GM15510 (cell line): Measurements from ENCODE around the gene PPP1R3A.

ENCODE experiments used
- POLR2A ChIP-seq: IDR thresholded peaks from 3 replicates; pipeline ENCODE4 v1.6.1; 2011; ENCODE audit warnings: borderline replicate concordance; ENCODE audit not compliant: insufficient read length; ENCODE audit errors: extremely low read depth

PPP1R3A gene

DNA sequence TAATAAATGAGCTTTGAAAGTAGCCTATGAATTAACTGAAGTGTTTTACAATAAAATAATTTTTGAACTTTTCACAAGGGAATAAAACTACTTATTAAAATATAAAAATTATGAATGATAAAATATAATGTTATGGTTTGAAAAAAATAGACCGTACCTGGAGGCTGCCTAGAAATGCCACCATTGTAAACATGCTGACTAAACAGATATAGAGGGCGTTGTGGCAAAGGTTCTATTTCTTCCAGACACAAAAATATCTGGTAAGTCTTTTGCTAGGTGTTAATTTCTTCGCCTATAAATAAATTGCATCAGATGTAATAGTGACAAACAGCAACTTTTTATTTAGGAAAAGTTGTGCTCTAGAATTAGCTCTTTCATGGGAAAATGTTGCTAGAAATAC, 11.2 kb downstream of the PPP1R3A start:
- TF ChIP-seq POLR2A, result no peak

DNA sequence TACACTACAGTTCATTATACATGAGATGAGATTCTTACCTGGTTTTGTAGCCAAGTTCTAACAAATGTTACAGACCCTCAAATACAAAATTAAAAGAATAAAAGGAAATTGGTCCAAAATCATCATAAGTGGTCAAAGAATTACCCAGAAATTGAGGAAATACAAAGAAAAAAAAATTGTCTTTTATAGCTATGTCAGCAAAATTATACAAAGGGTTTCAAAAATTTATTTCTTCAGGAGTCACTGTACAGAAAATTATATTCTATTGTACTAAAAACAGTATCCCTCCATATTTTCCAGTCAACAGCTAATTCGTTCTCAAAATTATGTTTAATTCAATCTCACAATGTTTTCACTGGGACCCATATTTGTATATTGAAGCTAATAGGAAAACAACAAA, 14.3 kb downstream of the PPP1R3A start:
- no peak for TF ChIP-seq POLR2A

DNA sequence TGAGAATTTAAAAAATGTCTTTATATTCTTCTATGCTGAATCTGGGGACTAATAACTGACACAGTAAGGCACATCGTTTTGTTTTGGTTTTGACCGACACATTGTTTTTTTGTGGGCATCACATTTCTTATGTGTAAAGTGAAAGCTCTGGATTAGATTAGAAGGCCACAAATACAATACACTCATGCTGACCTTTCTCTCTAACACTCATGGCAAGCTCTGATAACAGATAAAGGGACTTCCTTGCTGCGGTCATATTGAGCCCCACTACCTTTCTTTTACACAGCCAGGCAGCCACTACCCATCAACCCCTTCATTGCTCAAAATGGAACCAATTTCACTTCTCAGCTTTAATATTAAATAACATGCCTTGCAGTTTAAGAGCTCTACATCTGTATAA, 26.0 kb downstream of the PPP1R3A start:
- no peak for TF ChIP-seq POLR2A

DNA sequence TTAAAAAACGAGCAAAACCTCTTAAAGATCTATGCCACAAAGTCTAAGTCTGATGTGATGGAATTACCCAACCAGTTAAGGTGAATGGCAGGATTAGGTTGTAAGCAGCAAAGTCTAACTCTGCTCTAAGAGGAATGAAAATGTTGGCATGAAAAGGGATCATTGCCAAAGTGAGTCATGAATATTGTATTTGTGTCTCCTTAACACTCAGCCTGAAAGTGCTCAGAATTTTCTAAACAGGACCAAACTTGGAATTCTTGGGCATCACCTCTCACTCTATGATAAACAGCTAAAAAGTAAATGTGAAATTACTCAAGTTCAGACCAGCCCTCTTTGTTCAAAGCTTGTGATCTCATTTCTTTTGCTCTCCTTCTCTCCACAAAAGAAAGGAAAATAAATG, 27.0 kb downstream of the PPP1R3A start:
- no peak for TF ChIP-seq POLR2A

DNA sequence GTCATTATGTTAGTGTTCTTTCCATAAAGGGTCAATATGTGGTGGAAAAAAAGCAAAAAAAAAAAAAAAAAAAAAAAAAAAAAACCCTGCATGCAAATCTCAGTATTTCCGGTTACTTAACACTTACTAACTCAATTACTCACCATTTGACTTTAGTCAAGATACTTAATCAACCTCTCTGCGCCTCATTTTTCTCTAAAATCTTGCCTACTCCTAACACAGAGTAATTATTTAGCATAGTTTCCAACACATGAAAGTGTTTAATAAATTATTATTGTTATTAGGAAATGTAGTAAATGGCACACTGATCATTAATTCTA, 27.8 kb downstream of the PPP1R3A start:
- TF ChIP-seq POLR2A, result no peak

DNA sequence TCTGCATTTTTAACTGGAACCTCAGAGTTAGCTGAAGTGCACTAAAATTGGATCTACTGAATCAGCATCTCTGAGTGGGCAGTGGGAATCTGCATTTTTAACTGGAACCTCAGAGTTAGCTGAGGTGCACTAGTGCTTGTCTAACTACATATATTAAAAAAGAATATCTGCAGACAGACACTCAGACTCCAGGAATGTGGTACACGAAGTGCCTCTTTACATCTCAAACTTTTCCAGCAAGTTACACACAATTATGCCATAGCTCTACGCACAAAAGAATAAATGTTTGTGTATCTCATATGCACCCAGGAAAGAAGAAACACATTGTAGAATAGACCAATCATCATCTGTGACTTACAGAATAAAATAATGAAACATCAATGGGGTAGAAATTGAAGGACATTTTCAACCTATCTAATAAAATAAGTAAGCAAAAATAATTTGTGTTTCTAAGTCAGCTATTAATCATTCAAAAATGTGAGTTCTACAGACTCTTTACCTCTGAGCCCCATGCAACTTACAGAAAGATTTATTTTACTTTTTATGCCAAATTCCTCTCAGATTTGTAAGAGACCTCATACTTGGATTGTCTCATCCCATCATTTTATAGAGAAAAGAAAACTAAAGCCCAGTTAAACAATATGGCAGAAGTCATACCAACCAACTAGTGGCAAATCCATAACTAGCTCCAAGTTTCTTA, 28.3 kb downstream of the PPP1R3A start:
- TF ChIP-seq POLR2A, result no peak

DNA sequence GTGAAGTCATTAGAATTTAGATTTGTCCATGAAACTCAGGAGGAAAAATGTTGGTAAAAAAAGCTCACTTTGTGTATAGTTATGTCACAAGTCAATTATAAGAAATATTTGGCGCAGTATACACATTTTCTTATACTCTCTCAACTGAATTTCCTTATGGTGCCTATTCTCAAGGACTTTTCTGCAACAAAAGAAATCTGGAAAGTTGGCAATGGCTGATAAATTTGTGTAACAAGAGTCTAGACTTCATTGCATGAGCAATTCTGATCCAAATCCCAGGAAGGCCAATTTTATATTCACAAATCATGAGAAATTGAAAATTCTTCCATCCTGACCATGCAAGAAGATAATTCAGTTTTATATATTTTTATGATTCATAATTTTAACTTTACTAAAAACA, 35.7 kb downstream of the PPP1R3A start:
- TF ChIP-seq POLR2A, result no peak

DNA sequence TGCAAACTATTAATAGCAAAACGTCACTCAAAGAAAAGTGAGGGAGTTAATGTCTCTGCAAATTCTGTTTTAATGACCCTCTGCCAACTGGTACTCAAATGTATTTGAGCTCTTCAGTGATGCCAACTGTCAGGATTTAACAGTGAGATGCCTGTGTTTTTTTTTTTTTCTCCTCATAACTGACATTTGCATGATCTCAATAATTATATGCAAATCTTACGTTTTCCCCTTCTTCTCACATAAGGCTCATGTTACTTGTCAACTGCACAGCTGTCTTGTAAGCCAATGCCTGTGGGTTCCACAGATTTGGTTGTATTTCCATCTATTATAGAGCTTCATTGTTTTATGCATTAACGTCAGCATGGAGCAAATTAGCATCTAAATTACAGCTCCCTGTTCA, 38.2 kb downstream of the PPP1R3A start:
- no peak for TF ChIP-seq POLR2A

DNA sequence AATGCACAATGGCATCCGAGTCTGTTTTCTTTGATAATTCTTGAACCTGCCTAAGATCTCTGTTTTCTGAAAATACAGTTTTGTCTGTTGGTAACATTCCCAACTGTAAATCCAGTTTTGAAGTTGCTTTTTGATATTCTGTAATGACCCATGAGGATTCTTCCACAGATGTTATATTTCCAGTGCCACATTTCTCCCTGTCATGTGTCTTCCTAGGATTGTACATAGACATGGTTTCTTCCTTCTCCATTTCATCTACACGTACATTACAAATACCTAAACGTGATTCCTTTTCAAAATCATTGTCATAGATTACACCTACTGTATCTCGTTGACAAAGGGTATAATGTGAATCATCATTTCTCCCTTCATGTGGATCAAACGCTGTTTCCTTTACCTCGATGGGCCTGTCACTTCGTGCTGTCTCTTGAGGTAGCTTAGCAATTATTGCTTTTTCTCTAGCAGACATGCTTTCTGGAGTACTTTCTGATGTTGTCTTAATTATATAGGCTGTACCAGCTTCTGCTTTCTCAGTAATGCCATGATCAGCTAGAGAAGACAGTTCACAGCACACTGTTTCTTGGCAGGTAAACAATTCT, 40.3 kb downstream of the PPP1R3A start:
- no peak for TF ChIP-seq POLR2A

DNA sequence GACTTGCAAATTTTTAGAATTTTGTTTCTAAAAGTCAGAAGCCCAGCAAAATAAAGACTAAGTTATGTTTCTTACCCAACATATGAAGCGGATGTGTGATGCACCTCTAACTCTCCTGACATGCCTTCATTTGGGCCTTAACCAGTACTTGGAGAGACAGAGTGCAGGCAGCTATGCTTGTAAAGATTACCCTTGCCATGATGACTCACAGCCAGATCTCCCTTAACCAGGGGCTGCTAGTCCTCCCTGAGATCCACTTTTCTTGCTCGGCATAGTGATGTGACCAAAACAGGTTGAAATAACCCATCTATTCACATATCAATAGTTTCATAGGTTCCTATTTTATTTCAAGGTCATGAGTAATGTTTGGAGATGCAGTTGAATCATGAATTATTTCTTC, 43.6 kb downstream of the PPP1R3A start:
- no peak for TF ChIP-seq POLR2A

DNA sequence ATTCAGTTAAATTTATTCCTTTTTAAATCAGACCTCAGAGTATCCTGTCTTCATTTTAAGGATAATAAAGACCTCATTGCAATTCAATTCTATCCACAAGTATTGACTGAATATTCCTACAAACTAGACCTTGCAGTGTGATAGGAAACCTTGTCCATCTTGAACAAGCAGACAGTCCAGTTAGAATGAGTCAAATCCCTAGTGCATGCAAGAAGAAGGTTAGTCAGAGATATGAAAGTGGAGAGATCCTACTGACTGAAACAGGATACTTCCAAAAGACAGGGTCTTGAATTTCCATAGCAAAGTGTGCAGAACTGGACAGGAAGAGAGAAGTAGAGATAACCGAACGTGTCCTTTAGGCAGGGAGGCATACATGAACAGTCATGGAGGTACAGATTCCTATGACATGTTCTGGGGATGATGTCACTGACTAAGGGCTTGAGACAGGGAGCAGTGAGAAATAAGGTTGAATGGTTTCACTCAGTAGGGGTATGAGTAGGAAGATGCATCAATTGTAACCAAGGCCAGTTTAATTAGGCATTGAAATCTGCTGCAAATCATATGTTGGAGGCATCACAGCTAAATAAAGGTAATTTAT, 45.2 kb downstream of the PPP1R3A start:
- TF ChIP-seq POLR2A, result no peak

DNA sequence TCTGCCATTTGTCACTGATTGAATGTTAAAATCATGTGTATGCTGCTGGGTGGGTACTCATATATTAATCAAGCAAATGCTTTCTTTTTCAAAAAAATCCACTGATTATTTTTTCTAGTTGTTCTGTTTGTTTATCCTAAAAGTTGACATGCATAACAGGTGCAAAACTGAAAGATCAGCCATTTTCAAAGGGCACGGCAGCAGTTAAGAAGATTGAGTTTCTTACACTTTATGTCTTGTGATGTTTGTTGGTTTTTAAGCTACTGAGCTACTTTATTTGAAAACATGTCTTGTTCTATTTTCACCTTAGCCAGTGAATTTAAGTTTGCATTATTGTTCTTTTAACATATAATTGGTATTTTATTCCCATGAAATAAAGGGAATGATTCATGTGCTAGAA, 45.8 kb downstream of the PPP1R3A start:
- no peak for TF ChIP-seq POLR2A

DNA sequence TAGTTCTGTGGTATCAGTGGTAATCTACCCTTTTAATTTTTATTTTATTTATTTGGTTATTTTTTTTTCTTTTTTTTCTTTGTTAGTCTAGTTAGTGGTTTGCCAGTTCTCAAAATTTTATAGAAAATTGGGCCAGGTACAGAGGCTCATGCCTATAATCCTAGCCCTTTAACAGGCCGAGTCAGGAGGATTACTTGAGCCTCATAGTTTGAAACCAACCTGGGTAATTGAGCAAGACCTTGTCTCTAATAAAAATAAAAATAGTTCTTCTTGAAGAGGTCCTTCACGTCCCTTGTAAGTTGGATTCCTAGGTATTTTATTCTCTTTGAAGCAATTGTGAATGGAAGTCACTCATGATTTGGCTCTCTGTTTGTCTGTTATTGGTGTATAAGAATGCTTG, 51.5 kb downstream of the PPP1R3A start:
- TF ChIP-seq POLR2A, result no peak

DNA sequence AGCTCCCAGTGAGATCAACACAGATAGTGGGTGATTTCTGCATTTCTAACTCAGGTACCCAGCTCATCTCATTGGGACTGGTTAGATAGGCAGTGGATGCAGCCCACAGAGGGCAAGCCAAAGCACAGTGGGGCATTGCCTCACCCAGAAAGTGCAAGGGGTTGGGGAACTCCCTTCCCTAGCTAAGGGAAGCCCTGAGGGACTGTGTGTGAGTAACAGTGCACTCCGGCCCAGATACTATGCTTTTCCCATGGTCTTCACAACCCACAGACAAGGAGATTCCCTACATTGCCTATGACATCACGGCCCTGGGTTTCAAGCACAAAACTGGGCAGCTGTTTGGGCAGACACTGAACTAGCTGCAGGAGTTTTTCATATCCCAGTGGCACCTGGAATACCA, 62.8 kb downstream of the PPP1R3A start:
- no peak for TF ChIP-seq POLR2A

DNA sequence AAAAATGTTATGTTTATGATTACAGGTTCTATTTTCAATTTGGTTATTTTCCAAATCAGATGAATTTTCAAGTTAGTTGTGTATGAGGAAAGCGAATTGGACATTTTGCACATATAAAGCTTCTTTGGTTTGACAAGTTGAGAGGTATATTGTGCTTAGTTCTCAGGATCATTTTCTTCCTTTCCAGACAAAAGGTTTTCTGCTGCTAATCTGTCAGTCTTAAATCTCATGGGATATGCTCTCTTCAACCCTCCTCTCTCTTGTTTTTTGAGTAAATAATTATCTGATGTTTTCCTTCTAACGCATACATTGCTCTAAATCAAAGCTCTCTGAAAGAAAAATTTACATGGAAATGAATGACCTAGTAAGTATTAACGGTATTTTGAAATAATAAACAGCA, 77.9 kb downstream of the PPP1R3A start:
- no peak for TF ChIP-seq POLR2A

DNA sequence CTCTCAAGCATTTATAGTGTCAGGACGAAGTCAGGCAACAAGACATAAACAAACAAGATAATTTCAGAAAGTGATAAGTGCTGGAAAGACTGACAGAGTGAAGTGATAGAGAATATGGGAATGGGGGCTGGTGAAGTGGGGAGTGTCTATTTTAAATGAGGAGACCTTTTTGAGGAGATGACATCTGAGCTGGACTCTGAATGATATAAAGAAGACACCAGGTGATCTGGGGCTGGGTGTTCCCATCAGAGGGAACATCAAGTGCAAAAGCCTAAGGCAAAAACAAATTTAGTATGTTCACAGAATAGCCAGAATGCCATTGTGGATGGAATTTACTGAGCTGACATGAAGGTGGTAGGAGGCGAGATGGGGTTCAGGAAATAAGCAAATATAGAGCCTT, 83.4 kb downstream of the PPP1R3A start:
- no peak for TF ChIP-seq POLR2A
